D721Med (cell line): ENCODE results near the gene SMO.

Source experiments
- DNase-seq: peaks from one replicate; pipeline ENCODE4 v3.0.0; 2011; ENCODE audit warnings: low spot score; ENCODE audit not compliant: insufficient read length
- FAIRE-seq: peaks from 2 replicates; lab custom pipeline; 2011; peaks lifted over from hg19 to GRCh38; lab: Jason Lieb, UNC
- TF ChIP-seq, protein P1 (sequence below): IDR thresholded peaks from 2 replicates; pipeline ENCODE4 v1.5.1; 2012; ENCODE audit warnings: mild to moderate bottlenecking, control low read depth; ENCODE audit not compliant: insufficient read depth; ENCODE audit errors: missing control alignments

SMO gene

GRCh38 chr7:129147731-129148130, 40.7 kb upstream of the SMO start:
- no peak for FAIRE-seq

GRCh38 chr7:129149511-129149910, 38.9 kb upstream of the SMO start:
- no peak for DNase-seq
- no peak for FAIRE-seq
- TF ChIP-seq, protein P1, sequence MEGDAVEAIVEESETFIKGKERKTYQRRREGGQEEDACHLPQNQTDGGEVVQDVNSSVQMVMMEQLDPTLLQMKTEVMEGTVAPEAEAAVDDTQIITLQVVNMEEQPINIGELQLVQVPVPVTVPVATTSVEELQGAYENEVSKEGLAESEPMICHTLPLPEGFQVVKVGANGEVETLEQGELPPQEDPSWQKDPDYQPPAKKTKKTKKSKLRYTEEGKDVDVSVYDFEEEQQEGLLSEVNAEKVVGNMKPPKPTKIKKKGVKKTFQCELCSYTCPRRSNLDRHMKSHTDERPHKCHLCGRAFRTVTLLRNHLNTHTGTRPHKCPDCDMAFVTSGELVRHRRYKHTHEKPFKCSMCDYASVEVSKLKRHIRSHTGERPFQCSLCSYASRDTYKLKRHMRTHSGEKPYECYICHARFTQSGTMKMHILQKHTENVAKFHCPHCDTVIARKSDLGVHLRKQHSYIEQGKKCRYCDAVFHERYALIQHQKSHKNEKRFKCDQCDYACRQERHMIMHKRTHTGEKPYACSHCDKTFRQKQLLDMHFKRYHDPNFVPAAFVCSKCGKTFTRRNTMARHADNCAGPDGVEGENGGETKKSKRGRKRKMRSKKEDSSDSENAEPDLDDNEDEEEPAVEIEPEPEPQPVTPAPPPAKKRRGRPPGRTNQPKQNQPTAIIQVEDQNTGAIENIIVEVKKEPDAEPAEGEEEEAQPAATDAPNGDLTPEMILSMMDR = no peak

More at GRCh38 chr7:129147731-129148130, 40.7 kb upstream of the SMO start:
- TF ChIP-seq, protein P1 = no peak
- no peak for DNase-seq

DNA sequence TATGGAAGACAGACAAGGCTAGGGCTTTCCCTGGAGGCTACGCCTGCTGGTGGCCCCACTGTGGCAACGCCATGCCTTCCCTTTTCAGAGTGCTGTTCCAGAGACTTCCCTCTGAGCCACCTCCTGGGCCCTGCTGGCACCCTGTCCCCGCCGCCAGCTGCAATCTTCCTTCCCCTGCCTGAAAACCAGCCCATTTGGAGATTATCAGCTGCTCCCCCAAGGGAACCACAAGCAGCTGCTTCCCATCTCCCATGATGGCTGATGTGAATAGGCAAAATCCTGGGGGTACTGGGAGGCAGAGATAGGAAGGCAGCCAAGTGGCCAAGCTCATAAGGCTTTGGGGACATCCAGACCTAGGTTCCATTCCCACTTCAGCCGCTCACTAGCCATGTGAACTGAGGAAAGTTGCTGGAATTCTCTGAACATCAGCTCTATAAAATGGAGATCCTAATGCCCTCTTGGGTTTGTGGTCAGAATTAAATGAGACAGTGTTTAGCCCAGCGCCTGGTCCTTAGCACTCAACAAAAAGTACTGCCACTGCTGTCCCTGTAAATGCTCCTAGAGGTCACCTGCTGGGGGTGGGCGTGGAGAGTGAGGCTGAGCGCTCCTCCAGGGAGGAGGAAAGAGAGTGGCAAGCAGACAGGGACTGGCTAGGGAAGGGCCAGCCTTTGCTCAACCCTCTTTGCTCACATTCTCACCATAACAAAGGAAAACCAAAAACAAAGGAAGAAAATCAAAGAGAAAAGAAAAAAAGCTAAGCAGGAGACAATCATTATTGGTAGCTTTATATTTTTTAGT, 38.0 kb upstream of the SMO start:
- FAIRE-seq (no peak), DNase-seq (no peak)
- TF ChIP-seq, protein P1 = no peak

GRCh38 chr7:129157651-129158050, 30.8 kb upstream of the SMO start:
- TF ChIP-seq, protein P1 = no peak
- DNase-seq = no peak
- no peak for FAIRE-seq

DNA sequence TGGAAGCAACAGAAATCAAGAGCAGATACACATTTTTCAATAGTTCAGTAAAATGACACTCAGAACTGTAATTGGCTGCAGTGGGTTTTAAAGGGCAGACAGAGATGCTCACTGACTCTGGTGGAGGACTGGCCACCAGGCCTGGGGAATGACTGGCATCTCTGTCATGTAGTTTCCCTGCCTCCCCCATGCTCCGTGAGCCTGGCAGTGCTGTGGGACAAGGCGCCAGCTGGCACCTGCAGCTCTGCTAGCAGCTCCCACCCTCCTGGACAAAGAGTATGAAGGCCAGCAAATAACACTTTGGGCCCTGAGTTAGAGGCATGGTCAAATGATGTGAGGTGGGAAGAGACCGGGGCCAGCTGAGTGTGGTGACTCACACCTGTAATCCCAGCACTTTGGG, 28.9 kb upstream of the SMO start:
- TF ChIP-seq, protein P1 = no peak
- DNase-seq (no peak), FAIRE-seq (no peak)

GRCh38 chr7:129160161-129160905, 28.1 kb upstream of the SMO start:
- FAIRE-seq = no peak
- DNase-seq = no peak
- TF ChIP-seq, protein P1 = no peak
